HCT116 (cell line): ENCODE results near the gene DNAH7.

Source experiments
- CEBPB ChIP-seq: IDR thresholded peaks from 2 replicates; pipeline ENCODE4 v1.6.1; 2012; ENCODE audit warnings: low read depth
- EGR1 ChIP-seq: IDR thresholded peaks from 2 replicates; pipeline ENCODE4 v1.6.1; 2012; ENCODE audit warnings: low read depth
- EZH2 ChIP-seq: fragments of 200-600 bp; sonication (generic); IDR thresholded peaks from 2 replicates; pipeline ENCODE4 v1.6.1; 2017; ENCODE audit warnings: antibody characterized with exemption, mixed run types
- EZH2phosphoT487 ChIP-seq: fragments of 200-600 bp; IDR thresholded peaks from 2 replicates; pipeline ENCODE4 v1.6.1; 2018; ENCODE audit warnings: antibody characterized with exemption, borderline replicate concordance
- POLR2A ChIP-seq: IDR thresholded peaks from 2 replicates; pipeline ENCODE4 v1.7.0; 2011; ENCODE audit warnings: borderline replicate concordance; ENCODE audit not compliant: insufficient read depth, insufficient read length; ENCODE audit errors: extremely low read depth
- POLR2AphosphoS5 ChIP-seq: IDR thresholded peaks from 2 replicates; pipeline ENCODE4 v1.6.1; 2011; ENCODE audit warnings: mild to moderate bottlenecking, low read depth, low read length, moderate library complexity
- TF ChIP-seq, protein P1 (sequence below), 3 experiments: fragments of 200-600 bp in 1 of 3; sonication (generic) in 1 of 3; IDR thresholded peaks in 2 of 3; conservative IDR thresholded peaks in 1 of 3; 2 replicates each; pipeline ENCODE4 v1.5.1; 2012 to 2017; ENCODE audit warnings: low read depth in 2 of 3, low read length in 2 of 3, antibody characterized with exemption in 1 of 3, borderline replicate concordance in 1 of 3, control low read depth in 1 of 3, mild to moderate bottlenecking in 1 of 3, mixed read lengths in 1 of 3, mixed run types in 1 of 3, moderate library complexity in 1 of 3; ENCODE audit not compliant: insufficient read depth in 1 of 3

DNA sequence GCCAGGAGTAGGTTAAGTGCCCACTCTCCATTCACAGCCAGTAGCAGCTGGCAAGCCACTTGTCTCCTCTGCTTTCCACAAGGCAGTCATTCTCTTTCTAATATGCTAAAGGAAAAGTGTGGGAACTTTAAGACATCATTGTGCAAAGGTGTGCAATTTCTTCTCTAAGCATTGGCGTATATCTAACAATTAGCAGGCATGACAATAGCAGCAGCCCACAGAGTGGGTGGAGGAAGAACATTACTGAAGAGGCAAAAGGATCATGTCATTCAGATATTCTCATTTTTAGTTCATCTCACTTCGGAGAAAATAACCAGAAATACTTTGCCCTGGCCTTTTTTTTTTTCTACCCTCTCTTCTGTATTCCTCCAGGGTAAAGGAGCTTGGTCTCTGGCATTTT lies 177.6 kb downstream of the DNAH7 start:
- TF ChIP-seq, protein P1, sequence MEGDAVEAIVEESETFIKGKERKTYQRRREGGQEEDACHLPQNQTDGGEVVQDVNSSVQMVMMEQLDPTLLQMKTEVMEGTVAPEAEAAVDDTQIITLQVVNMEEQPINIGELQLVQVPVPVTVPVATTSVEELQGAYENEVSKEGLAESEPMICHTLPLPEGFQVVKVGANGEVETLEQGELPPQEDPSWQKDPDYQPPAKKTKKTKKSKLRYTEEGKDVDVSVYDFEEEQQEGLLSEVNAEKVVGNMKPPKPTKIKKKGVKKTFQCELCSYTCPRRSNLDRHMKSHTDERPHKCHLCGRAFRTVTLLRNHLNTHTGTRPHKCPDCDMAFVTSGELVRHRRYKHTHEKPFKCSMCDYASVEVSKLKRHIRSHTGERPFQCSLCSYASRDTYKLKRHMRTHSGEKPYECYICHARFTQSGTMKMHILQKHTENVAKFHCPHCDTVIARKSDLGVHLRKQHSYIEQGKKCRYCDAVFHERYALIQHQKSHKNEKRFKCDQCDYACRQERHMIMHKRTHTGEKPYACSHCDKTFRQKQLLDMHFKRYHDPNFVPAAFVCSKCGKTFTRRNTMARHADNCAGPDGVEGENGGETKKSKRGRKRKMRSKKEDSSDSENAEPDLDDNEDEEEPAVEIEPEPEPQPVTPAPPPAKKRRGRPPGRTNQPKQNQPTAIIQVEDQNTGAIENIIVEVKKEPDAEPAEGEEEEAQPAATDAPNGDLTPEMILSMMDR (IDR thresholded peaks at IDR 0.05 in 2 of 3, conservative IDR thresholded peaks at IDR 0.05 in 1 of 3; ENCODE audit: borderline replicate concordance in 1 of 3, insufficient read depth in 1 of 3, low read depth in 2 of 3, low read length in 2 of 3), result no peak
- no peak for TF ChIP-seq POLR2A
- no peak for TF ChIP-seq POLR2AphosphoS5
- TF ChIP-seq EGR1, result no peak
- TF ChIP-seq EZH2, result no peak
- no peak for TF ChIP-seq EZH2phosphoT487
- no peak for TF ChIP-seq CEBPB
